NK-92 (cell line): ENCODE data around the gene ABCA5.

Experiments used
- DNase-seq: peaks from one replicate; lab custom pipeline; 2025; ENCODE audit not compliant: unreplicated experiment; lab: John Stamatoyannopoulos, UW

ABCA5 gene

GRCh38 chr17:69327060-69327831 lies at the start of gene ABCA5:
Gene ABCA5 (minus strand): TSS chr17:69327133. CDS start chr17:69314415, 12,718 bp downstream.
- DNase-seq, result no peak

- no peak for DNase-seq
Observed at GRCh38 chr17:69375229-69375628, 48.3 kb upstream of the ABCA5 start.

GRCh38 chr17:69373069-69373468 lies 46.1 kb upstream of the ABCA5 start:
- no peak for DNase-seq

- DNase-seq, result no peak
Observed at GRCh38 chr17:69367298-69367697, 40.4 kb upstream of the ABCA5 start.

GRCh38 chr17:69363488-69364210 lies 36.7 kb upstream of the ABCA5 start:
- DNase-seq, result no peak

GRCh38 chr17:69361156-69361555 lies 34.2 kb upstream of the ABCA5 start:
- DNase-seq, result no peak

GRCh38 chr17:69358688-69359596 lies 32.0 kb upstream of the ABCA5 start:
- DNase-seq, result no peak

GRCh38 chr17:69357701-69358100 lies 30.8 kb upstream of the ABCA5 start:
- DNase-seq, result no peak

GRCh38 chr17:69356625-69357024 lies 29.7 kb upstream of the ABCA5 start:
- no peak for DNase-seq

GRCh38 chr17:69350911-69351310 lies 24.0 kb upstream of the ABCA5 start:
- DNase-seq, result no peak

- DNase-seq, result no peak
Observed at GRCh38 chr17:69348429-69348828, 21.5 kb upstream of the ABCA5 start.

GRCh38 chr17:69346766-69347165 lies 19.8 kb upstream of the ABCA5 start:
- DNase-seq, result no peak

- DNase-seq, result no peak
Observed at GRCh38 chr17:69344939-69345338, 18.0 kb upstream of the ABCA5 start.

GRCh38 chr17:69342896-69343644 lies 16.1 kb upstream of the ABCA5 start:
- DNase-seq, result no peak

GRCh38 chr17:69339937-69340336 lies 13.0 kb upstream of the ABCA5 start:
- DNase-seq, result no peak

- DNase-seq, result no peak
Observed at GRCh38 chr17:69336996-69337395, 10.1 kb upstream of the ABCA5 start.

GRCh38 chr17:69336580-69336979 lies 9.6 kb upstream of the ABCA5 start:
- no peak for DNase-seq

GRCh38 chr17:69335058-69335457 lies 8.1 kb upstream of the ABCA5 start:
- DNase-seq, result no peak

- DNase-seq, result no peak
Observed at GRCh38 chr17:69333561-69333960, 6.6 kb upstream of the ABCA5 start.

- no peak for DNase-seq
Observed at GRCh38 chr17:69331756-69332155, 4.8 kb upstream of the ABCA5 start.
